ENCODE measurements around the gene HSPB8. TPM values are rescaled to one million over a fixed set of nuclear protein-coding genes. Genes with fewer than 3 reads are reported as not detected.

Gene HSPB8
- total and polyA plus RNA-seq, 4 donors = 34.4 to 49.1 (median 40.7) TPM

DNA sequence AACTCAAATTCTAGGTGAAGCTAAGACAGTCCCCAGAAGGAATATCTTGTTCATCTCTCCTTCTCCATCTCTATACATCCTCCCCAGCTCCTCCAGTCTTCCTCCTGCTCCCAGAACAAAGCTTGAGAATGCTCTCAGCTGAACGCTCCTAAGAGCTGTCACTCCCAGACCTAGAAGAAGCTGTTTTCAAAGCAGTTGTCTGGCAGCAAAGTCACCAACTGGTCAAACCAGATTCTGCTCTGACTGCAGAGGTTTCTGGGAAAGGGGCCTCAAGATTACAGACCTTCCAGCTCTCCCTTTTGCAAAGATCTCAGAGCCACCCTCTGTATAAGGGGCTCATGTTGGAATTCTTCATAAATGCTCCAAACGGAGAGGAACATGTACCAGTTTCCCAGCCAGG, 9.6 kb upstream of the HSPB8 start:
- Histone ChIP-seq H3K9me3 (ENCODE audit: control insufficient read depth in 4 of 4, insufficient read depth in 3 of 4, low read length in 3 of 4) (no peaks in the 10 kb centered on the region), H3K4me1 (ENCODE audit: control insufficient read depth in 5 of 5, insufficient read depth in 5 of 5, low read length in 5 of 5) (no peaks in the 10 kb centered on the region), H3K27ac (ENCODE audit: low read depth in 1 of 2, low read length in 1 of 2) (no peak overlapping the region), H3K27me3 (ENCODE audit: control insufficient read depth in 3 of 3, insufficient read depth in 3 of 3, low read length in 2 of 3) (peaks cover 0 to 3% (median 2%) of the 10 kb centered on the region in 3 donors), H3K4me3 (no peak overlapping the region), H3K36me3 (ENCODE audit: control insufficient read depth in 4 of 4, insufficient read depth in 4 of 4, low read length in 4 of 4) (no peaks in the 10 kb centered on the region), H3K9ac (ENCODE audit: insufficient read depth in 1 of 2, low read length in 2 of 2) (no peak overlapping the region)
- TF ChIP-seq, protein P1, sequence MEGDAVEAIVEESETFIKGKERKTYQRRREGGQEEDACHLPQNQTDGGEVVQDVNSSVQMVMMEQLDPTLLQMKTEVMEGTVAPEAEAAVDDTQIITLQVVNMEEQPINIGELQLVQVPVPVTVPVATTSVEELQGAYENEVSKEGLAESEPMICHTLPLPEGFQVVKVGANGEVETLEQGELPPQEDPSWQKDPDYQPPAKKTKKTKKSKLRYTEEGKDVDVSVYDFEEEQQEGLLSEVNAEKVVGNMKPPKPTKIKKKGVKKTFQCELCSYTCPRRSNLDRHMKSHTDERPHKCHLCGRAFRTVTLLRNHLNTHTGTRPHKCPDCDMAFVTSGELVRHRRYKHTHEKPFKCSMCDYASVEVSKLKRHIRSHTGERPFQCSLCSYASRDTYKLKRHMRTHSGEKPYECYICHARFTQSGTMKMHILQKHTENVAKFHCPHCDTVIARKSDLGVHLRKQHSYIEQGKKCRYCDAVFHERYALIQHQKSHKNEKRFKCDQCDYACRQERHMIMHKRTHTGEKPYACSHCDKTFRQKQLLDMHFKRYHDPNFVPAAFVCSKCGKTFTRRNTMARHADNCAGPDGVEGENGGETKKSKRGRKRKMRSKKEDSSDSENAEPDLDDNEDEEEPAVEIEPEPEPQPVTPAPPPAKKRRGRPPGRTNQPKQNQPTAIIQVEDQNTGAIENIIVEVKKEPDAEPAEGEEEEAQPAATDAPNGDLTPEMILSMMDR (IDR thresholded peaks at IDR 0.05; ENCODE audit: control extremely low read depth, extremely low read depth) = no peak
- DNase-seq (peak in 2 of 3 donors; percentile 25 to 65), ATAC-seq (ENCODE audit: insufficient read depth, low FRiP score) (no peak)
- WGBS, 2 donors = 46 to 53% methylated on average over 2 of the region's 2 CpGs

DNA sequence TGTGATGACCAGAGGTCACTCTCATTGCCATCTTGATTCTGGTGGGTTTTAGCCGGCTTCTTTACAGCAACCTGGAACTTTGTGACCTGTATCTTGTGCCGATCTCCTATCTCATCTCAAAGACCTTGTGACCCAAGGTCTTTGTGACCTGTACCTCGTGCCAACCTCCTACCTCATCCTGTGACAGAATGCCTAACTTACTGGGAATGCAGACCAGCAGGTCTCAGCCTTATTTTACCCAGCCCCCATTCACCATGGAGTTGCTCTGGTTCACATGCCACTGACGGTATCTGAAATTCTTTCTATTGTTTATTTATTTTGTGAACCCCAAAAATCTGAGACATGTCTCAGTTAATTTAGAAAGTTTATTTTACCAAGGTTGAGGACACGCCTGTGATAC, 7.4 kb upstream of the HSPB8 start:
- H3K4me3 ChIP-seq = no peak overlapping the region
- no peak overlapping the region for H3K27ac ChIP-seq (ENCODE audit: low read depth in 1 of 2, low read length in 1 of 2)
- H3K9ac ChIP-seq (ENCODE audit: insufficient read depth in 1 of 2, low read length in 2 of 2) = no peak overlapping the region
- WGBS, 2 donors = 78 to 81% methylated on average over 5 of the region's 5 CpGs
- H3K4me1 ChIP-seq (ENCODE audit: control insufficient read depth in 5 of 5, insufficient read depth in 5 of 5, low read length in 5 of 5) = peaks cover 0 to 4% (median 0%) of the 10 kb centered on the region in 5 donors
- no peaks in the 10 kb centered on the region for H3K36me3 ChIP-seq (ENCODE audit: control insufficient read depth in 4 of 4, insufficient read depth in 4 of 4, low read length in 4 of 4)
- TF ChIP-seq, protein P1 (IDR thresholded peaks at IDR 0.05; ENCODE audit: control extremely low read depth, extremely low read depth) = no peak
- H3K9me3 ChIP-seq (ENCODE audit: control insufficient read depth in 4 of 4, insufficient read depth in 3 of 4, low read length in 3 of 4) = no peaks in the 10 kb centered on the region
- no peak for ATAC-seq (ENCODE audit: insufficient read depth, low FRiP score)
- peaks cover 0 to 2% (median 0%) of the 10 kb centered on the region in 3 donors for H3K27me3 ChIP-seq (ENCODE audit: control insufficient read depth in 3 of 3, insufficient read depth in 3 of 3, low read length in 2 of 3)
- DNase-seq = no peak

DNA sequence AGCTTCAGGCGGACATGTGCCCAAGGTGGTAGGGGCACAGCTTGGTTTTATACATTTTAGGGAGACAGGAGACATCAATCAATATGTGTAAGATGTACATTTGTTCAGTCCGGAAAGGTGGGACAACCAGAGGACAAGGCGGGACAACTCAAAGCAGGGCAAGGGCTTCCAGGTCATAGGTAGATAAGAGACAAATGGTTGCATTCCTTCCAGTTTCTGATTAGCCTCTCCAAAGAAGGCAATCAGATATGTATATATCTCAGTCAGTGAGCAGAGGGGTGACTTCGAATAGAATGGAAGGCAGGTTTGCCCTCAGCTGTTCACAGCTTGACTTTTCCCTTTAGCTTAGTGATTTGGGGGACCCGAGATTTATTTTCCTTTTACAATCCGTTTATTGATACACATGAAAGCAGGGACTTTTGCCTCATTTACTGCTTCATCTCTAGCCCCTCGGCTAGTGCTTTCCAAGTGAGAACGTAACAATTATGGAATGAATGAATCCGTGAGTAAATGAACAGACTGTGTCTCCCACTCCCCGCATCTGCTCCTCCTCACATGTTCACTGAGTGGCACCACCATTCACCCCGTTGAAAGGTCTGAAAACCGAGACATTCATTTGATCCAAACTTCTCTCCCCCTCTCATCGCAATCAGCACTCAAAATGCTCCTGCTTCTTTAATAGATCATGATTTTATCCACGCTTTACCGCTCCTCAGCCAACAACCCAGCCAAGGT, 6.9 kb upstream of the HSPB8 start:
- Histone ChIP-seq H3K9me3 (ENCODE audit: control insufficient read depth in 4 of 4, insufficient read depth in 3 of 4, low read length in 3 of 4) (no peaks in the 10 kb centered on the region), H3K9ac (ENCODE audit: insufficient read depth in 1 of 2, low read length in 2 of 2) (no peak overlapping the region), H3K27me3 (ENCODE audit: control insufficient read depth in 3 of 3, insufficient read depth in 3 of 3, low read length in 2 of 3) (no peaks in the 10 kb centered on the region), H3K4me1 (ENCODE audit: control insufficient read depth in 5 of 5, insufficient read depth in 5 of 5, low read length in 5 of 5) (peaks cover 0 to 8% (median 0%) of the 10 kb centered on the region in 5 donors), H3K36me3 (ENCODE audit: control insufficient read depth in 4 of 4, insufficient read depth in 4 of 4, low read length in 4 of 4) (no peaks in the 10 kb centered on the region), H3K27ac (ENCODE audit: low read depth in 1 of 2, low read length in 1 of 2) (no peak overlapping the region), H3K4me3 (no peak overlapping the region)
- 83 to 84% methylated on average over 15 of the region's 15 CpGs for WGBS, 2 donors
- TF ChIP-seq, protein P1 (IDR thresholded peaks at IDR 0.05; ENCODE audit: control extremely low read depth, extremely low read depth) = no peak
- no peak for DNase-seq
- ATAC-seq (ENCODE audit: insufficient read depth, low FRiP score) = no peak

Measured in lung (tissue), 12 donors.